ENCODE results near the gene KRTAP10-1.

KRTAP10-1 gene

GRCh38 chr21:44533121-44533890 lies 6.7 kb downstream of the KRTAP10-1 start:
- Histone ChIP-seq H3K4me2 (ENCODE audit: low read length) (no peak overlapping the region), H3K4me3 (ENCODE audit: low read depth, low read length, poor library complexity, severe bottlenecking) (no peak overlapping the region), H3K27me3 (ENCODE audit: insufficient read depth, low read length) (no peaks in the 10 kb centered on the region), H3K27ac (ENCODE audit: low read depth, low read length, poor library complexity, severe bottlenecking) (no peak overlapping the region), H3K36me3 (ENCODE audit: insufficient read depth, low read length) (no peaks in the 10 kb centered on the region), H3K9me2 (ENCODE audit: low read depth, low read length) (no peaks in the 10 kb centered on the region), H4K20me1 (ENCODE audit: insufficient read depth, low read length) (no peaks in the 10 kb centered on the region), H3K9me3 (ENCODE audit: low read length) (no peaks in the 10 kb centered on the region), H3K9ac (ENCODE audit: low read length) (no peak overlapping the region), H3F3A (ENCODE audit: insufficient read depth, low read length) (no peaks in the 10 kb centered on the region), H3K4me1 (ENCODE audit: insufficient read depth, low read length, severe bottlenecking) (no peaks in the 10 kb centered on the region), H2AFZ (ENCODE audit: low read length) (no peak overlapping the region), H3K79me2 (ENCODE audit: insufficient read depth, low read length) (no peaks in the 10 kb centered on the region)
- TF ChIP-seq EZH2 (IDR thresholded peaks at IDR 0.05; ENCODE audit: borderline replicate concordance, low read length) (no peak), CTCF (IDR thresholded peaks at IDR 0.05; ENCODE audit: low read length) (no peak)

GRCh38 chr21:44532712-44533111 lies 7.3 kb downstream of the KRTAP10-1 start:
- Histone ChIP-seq H4K20me1 (ENCODE audit: insufficient read depth, low read length) (no peaks in the 10 kb centered on the region), H3K9me3 (ENCODE audit: low read length) (no peaks in the 10 kb centered on the region), H3K4me3 (ENCODE audit: low read depth, low read length, poor library complexity, severe bottlenecking) (no peak overlapping the region), H3F3A (ENCODE audit: insufficient read depth, low read length) (no peaks in the 10 kb centered on the region), H3K27me3 (ENCODE audit: insufficient read depth, low read length) (no peaks in the 10 kb centered on the region), H3K79me2 (ENCODE audit: insufficient read depth, low read length) (no peaks in the 10 kb centered on the region), H3K9ac (ENCODE audit: low read length) (no peak overlapping the region), H3K4me1 (ENCODE audit: insufficient read depth, low read length, severe bottlenecking) (no peaks in the 10 kb centered on the region), H3K27ac (ENCODE audit: low read depth, low read length, poor library complexity, severe bottlenecking) (no peak overlapping the region), H3K36me3 (ENCODE audit: insufficient read depth, low read length) (no peaks in the 10 kb centered on the region), H2AFZ (ENCODE audit: low read length) (no peak overlapping the region), H3K4me2 (ENCODE audit: low read length) (no peak overlapping the region), H3K9me2 (ENCODE audit: low read depth, low read length) (no peaks in the 10 kb centered on the region)
- no peak for TF ChIP-seq CTCF (IDR thresholded peaks at IDR 0.05; ENCODE audit: low read length)
- TF ChIP-seq EZH2 (IDR thresholded peaks at IDR 0.05; ENCODE audit: borderline replicate concordance, low read length): no peak

- no peak overlapping the region for H3K9ac ChIP-seq (ENCODE audit: low read length)
- H3K79me2 ChIP-seq (ENCODE audit: insufficient read depth, low read length): no peaks in the 10 kb centered on the region
- H3F3A ChIP-seq (ENCODE audit: insufficient read depth, low read length): no peaks in the 10 kb centered on the region
- H2AFZ ChIP-seq (ENCODE audit: low read length): no peak overlapping the region
- H3K4me2 ChIP-seq (ENCODE audit: low read length): no peak overlapping the region
- no peak overlapping the region for H3K27ac ChIP-seq (ENCODE audit: low read depth, low read length, poor library complexity, severe bottlenecking)
- H3K4me3 ChIP-seq (ENCODE audit: low read depth, low read length, poor library complexity, severe bottlenecking): no peak overlapping the region
- no peaks in the 10 kb centered on the region for H3K4me1 ChIP-seq (ENCODE audit: insufficient read depth, low read length, severe bottlenecking)
- no peaks in the 10 kb centered on the region for H3K9me2 ChIP-seq (ENCODE audit: low read depth, low read length)
- H3K9me3 ChIP-seq (ENCODE audit: low read length): no peaks in the 10 kb centered on the region
- no peak for TF ChIP-seq EZH2 (IDR thresholded peaks at IDR 0.05; ENCODE audit: borderline replicate concordance, low read length)
- no peak for TF ChIP-seq CTCF (IDR thresholded peaks at IDR 0.05; ENCODE audit: low read length)
- H3K36me3 ChIP-seq (ENCODE audit: insufficient read depth, low read length): no peaks in the 10 kb centered on the region
- H3K27me3 ChIP-seq (ENCODE audit: insufficient read depth, low read length): no peaks in the 10 kb centered on the region
- no peaks in the 10 kb centered on the region for H4K20me1 ChIP-seq (ENCODE audit: insufficient read depth, low read length)
These were observed 8.1 kb downstream of the KRTAP10-1 start for GRCh38 chr21:44531606-44532564.

Data from OCI-LY1 (cell line).